Measurements from ENCODE around the gene ETNK2.

ETNK2 gene

GRCh38 chr1:204190212-204191211 lies 38.7 kb upstream of the ETNK2 start:
- H3K4me3 ChIP-seq (ENCODE audit: low read length) = no peak overlapping the region

GRCh38 chr1:204188959-204189639 lies 37.3 kb upstream of the ETNK2 start:
- Histone ChIP-seq H3K4me1 (ENCODE audit: insufficient read depth, low read length) (peaks cover 16% of the 10 kb centered on the region), H3K9me3 (ENCODE audit: low read length) (no peaks in the 10 kb centered on the region), H2AFZ (ENCODE audit: low read depth, low read length) (no peak overlapping the region), H3K27me3 (ENCODE audit: insufficient read depth, low read length) (peaks cover 62% of the 10 kb centered on the region), H3K36me3 (ENCODE audit: insufficient read depth, low read length) (no peaks in the 10 kb centered on the region), H3K4me3 (ENCODE audit: low read length) (no peak overlapping the region)

More at GRCh38 chr1:204190212-204191211, 38.7 kb upstream of the ETNK2 start:
- peaks cover 16% of the 10 kb centered on the region for H3K4me1 ChIP-seq (ENCODE audit: insufficient read depth, low read length)
- H3K9me3 ChIP-seq (ENCODE audit: low read length) = no peaks in the 10 kb centered on the region
- no peak overlapping the region for H2AFZ ChIP-seq (ENCODE audit: low read depth, low read length)
- peaks cover 66% of the 10 kb centered on the region for H3K27me3 ChIP-seq (ENCODE audit: insufficient read depth, low read length)
- no peaks in the 10 kb centered on the region for H3K36me3 ChIP-seq (ENCODE audit: insufficient read depth, low read length)

- no peaks in the 10 kb centered on the region for H3K36me3 ChIP-seq (ENCODE audit: insufficient read depth, low read length)
- H3K4me3 ChIP-seq (ENCODE audit: low read length) = no peak overlapping the region
- no peak overlapping the region for H2AFZ ChIP-seq (ENCODE audit: low read depth, low read length)
- no peaks in the 10 kb centered on the region for H3K9me3 ChIP-seq (ENCODE audit: low read length)
- H3K4me1 ChIP-seq (ENCODE audit: insufficient read depth, low read length) = peaks cover 16% of the 10 kb centered on the region
- peaks cover 46% of the 10 kb centered on the region for H3K27me3 ChIP-seq (ENCODE audit: insufficient read depth, low read length)
Measured at GRCh38 chr1:204186597-204186996, 34.8 kb upstream of the ETNK2 start.

- Histone ChIP-seq H3K27me3 (ENCODE audit: insufficient read depth, low read length) (peaks cover 12% of the 10 kb centered on the region), H3K36me3 (ENCODE audit: insufficient read depth, low read length) (no peaks in the 10 kb centered on the region), H3K4me1 (ENCODE audit: insufficient read depth, low read length) (no peaks in the 10 kb centered on the region), H3K4me3 (ENCODE audit: low read length) (no peak overlapping the region), H3K9me3 (ENCODE audit: low read length) (no peaks in the 10 kb centered on the region), H2AFZ (ENCODE audit: low read depth, low read length) (no peak overlapping the region)
Measured at GRCh38 chr1:204181116-204181515, 29.3 kb upstream of the ETNK2 start.

GRCh38 chr1:204180133-204180532 lies 28.3 kb upstream of the ETNK2 start:
- Histone ChIP-seq H3K27me3 (ENCODE audit: insufficient read depth, low read length) (peaks cover 13% of the 10 kb centered on the region), H3K4me3 (ENCODE audit: low read length) (no peak overlapping the region), H2AFZ (ENCODE audit: low read depth, low read length) (no peak overlapping the region), H3K36me3 (ENCODE audit: insufficient read depth, low read length) (no peaks in the 10 kb centered on the region), H3K4me1 (ENCODE audit: insufficient read depth, low read length) (no peaks in the 10 kb centered on the region), H3K9me3 (ENCODE audit: low read length) (no peaks in the 10 kb centered on the region)

- Histone ChIP-seq H3K9me3 (ENCODE audit: low read length) (no peaks in the 10 kb centered on the region), H3K4me3 (ENCODE audit: low read length) (no peak overlapping the region), H3K36me3 (ENCODE audit: insufficient read depth, low read length) (no peaks in the 10 kb centered on the region), H2AFZ (ENCODE audit: low read depth, low read length) (no peak overlapping the region), H3K27me3 (ENCODE audit: insufficient read depth, low read length) (peaks cover 15% of the 10 kb centered on the region), H3K4me1 (ENCODE audit: insufficient read depth, low read length) (no peaks in the 10 kb centered on the region)
Measured at GRCh38 chr1:204178487-204179281, 26.8 kb upstream of the ETNK2 start.

GRCh38 chr1:204177133-204177532 lies 25.3 kb upstream of the ETNK2 start:
- Histone ChIP-seq H3K36me3 (ENCODE audit: insufficient read depth, low read length) (no peaks in the 10 kb centered on the region), H3K27me3 (ENCODE audit: insufficient read depth, low read length) (peaks cover 15% of the 10 kb centered on the region), H3K4me3 (ENCODE audit: low read length) (no peak overlapping the region), H3K9me3 (ENCODE audit: low read length) (peaks cover 3% of the 10 kb centered on the region), H2AFZ (ENCODE audit: low read depth, low read length) (no peak overlapping the region), H3K4me1 (ENCODE audit: insufficient read depth, low read length) (no peaks in the 10 kb centered on the region)

- Histone ChIP-seq H3K9me3 (ENCODE audit: low read length) (peaks cover 3% of the 10 kb centered on the region), H3K36me3 (ENCODE audit: insufficient read depth, low read length) (no peaks in the 10 kb centered on the region), H3K4me3 (ENCODE audit: low read length) (no peak overlapping the region), H3K27me3 (ENCODE audit: insufficient read depth, low read length) (peaks cover 15% of the 10 kb centered on the region), H2AFZ (ENCODE audit: low read depth, low read length) (no peak overlapping the region), H3K4me1 (ENCODE audit: insufficient read depth, low read length) (no peaks in the 10 kb centered on the region)
Measured at GRCh38 chr1:204176049-204176448, 24.2 kb upstream of the ETNK2 start.

GRCh38 chr1:204174958-204175357 lies 23.1 kb upstream of the ETNK2 start:
- no peaks in the 10 kb centered on the region for H3K4me1 ChIP-seq (ENCODE audit: insufficient read depth, low read length)
- no peaks in the 10 kb centered on the region for H3K36me3 ChIP-seq (ENCODE audit: insufficient read depth, low read length)
- no peak overlapping the region for H2AFZ ChIP-seq (ENCODE audit: low read depth, low read length)
- H3K4me3 ChIP-seq (ENCODE audit: low read length) = no peak overlapping the region
- H3K9me3 ChIP-seq (ENCODE audit: low read length) = peaks cover 3% of the 10 kb centered on the region
- H3K27me3 ChIP-seq (ENCODE audit: insufficient read depth, low read length) = peaks cover 6% of the 10 kb centered on the region

- Histone ChIP-seq H3K9me3 (ENCODE audit: low read length) (peaks cover 3% of the 10 kb centered on the region), H3K36me3 (ENCODE audit: insufficient read depth, low read length) (no peaks in the 10 kb centered on the region), H3K4me3 (ENCODE audit: low read length) (no peak overlapping the region), H3K27me3 (ENCODE audit: insufficient read depth, low read length) (peaks cover 5% of the 10 kb centered on the region), H2AFZ (ENCODE audit: low read depth, low read length) (no peak overlapping the region), H3K4me1 (ENCODE audit: insufficient read depth, low read length) (no peaks in the 10 kb centered on the region)
Measured at GRCh38 chr1:204172404-204173029, 20.7 kb upstream of the ETNK2 start.

GRCh38 chr1:204171751-204172178 lies 19.9 kb upstream of the ETNK2 start:
- H3K27me3 ChIP-seq (ENCODE audit: insufficient read depth, low read length) = peaks cover 3% of the 10 kb centered on the region
- peaks cover 3% of the 10 kb centered on the region for H3K9me3 ChIP-seq (ENCODE audit: low read length)
- H3K4me1 ChIP-seq (ENCODE audit: insufficient read depth, low read length) = no peaks in the 10 kb centered on the region
- H3K4me3 ChIP-seq (ENCODE audit: low read length) = no peak overlapping the region
- no peak overlapping the region for H2AFZ ChIP-seq (ENCODE audit: low read depth, low read length)
- H3K36me3 ChIP-seq (ENCODE audit: insufficient read depth, low read length) = no peaks in the 10 kb centered on the region

- no peaks in the 10 kb centered on the region for H3K36me3 ChIP-seq (ENCODE audit: insufficient read depth, low read length)
- peaks cover 3% of the 10 kb centered on the region for H3K9me3 ChIP-seq (ENCODE audit: low read length)
- H2AFZ ChIP-seq (ENCODE audit: low read depth, low read length) = no peak overlapping the region
- no peak overlapping the region for H3K4me3 ChIP-seq (ENCODE audit: low read length)
- peaks cover 10% of the 10 kb centered on the region for H3K27me3 ChIP-seq (ENCODE audit: insufficient read depth, low read length)
- no peaks in the 10 kb centered on the region for H3K4me1 ChIP-seq (ENCODE audit: insufficient read depth, low read length)
Measured at GRCh38 chr1:204170494-204171155, 18.8 kb upstream of the ETNK2 start.
